Measurements from ENCODE around the gene COPA.

The COPA gene

GRCh38 chr1:160315359-160315758 lies 27.7 kb downstream of the COPA start:
- H3K4me3 ChIP-seq (ENCODE audit: low read depth, low read length), result no peak overlapping the region
- in situ Hi-C loops (cut with HindIII; ENCODE audit: low sequenced_read_pairs), result no loop called here
- DNase-seq (ENCODE audit: low read depth), result no peak
- no peak for TF ChIP-seq CTCF (IDR thresholded peaks at IDR 0.05; ENCODE audit: low read depth, low read length, missing control alignments)

GRCh38 chr1:160309571-160309970 lies 33.5 kb downstream of the COPA start:
- DNase-seq (ENCODE audit: low read depth), result no peak
- no peak for TF ChIP-seq CTCF (IDR thresholded peaks at IDR 0.05; ENCODE audit: low read depth, low read length, missing control alignments)
- H3K4me3 ChIP-seq (ENCODE audit: low read depth, low read length), result no peak overlapping the region
- in situ Hi-C loops (cut with HindIII; ENCODE audit: low sequenced_read_pairs), result no loop called here

- no peak for DNase-seq (ENCODE audit: low read depth)
- no peak overlapping the region for H3K4me3 ChIP-seq (ENCODE audit: low read depth, low read length)
- in situ Hi-C loops (cut with HindIII; ENCODE audit: low sequenced_read_pairs), result no loop called here
- no peak for TF ChIP-seq CTCF (IDR thresholded peaks at IDR 0.05; ENCODE audit: low read depth, low read length, missing control alignments)
Measured at GRCh38 chr1:160309185-160309557, 33.9 kb downstream of the COPA start.

- in situ Hi-C loops (cut with HindIII; ENCODE audit: low sequenced_read_pairs), result no loop called here
- DNase-seq (ENCODE audit: low read depth), result no peak
- H3K4me3 ChIP-seq (ENCODE audit: low read depth, low read length), result no peak overlapping the region
- TF ChIP-seq CTCF (IDR thresholded peaks at IDR 0.05; ENCODE audit: low read depth, low read length, missing control alignments), result no peak
Measured at GRCh38 chr1:160308451-160309184, 34.4 kb downstream of the COPA start.

GRCh38 chr1:160307118-160307791 lies 35.8 kb downstream of the COPA start:
- TF ChIP-seq CTCF (IDR thresholded peaks at IDR 0.05; ENCODE audit: low read depth, low read length, missing control alignments), result no peak
- in situ Hi-C loops (cut with HindIII; ENCODE audit: low sequenced_read_pairs), result no loop called here
- no peak for DNase-seq (ENCODE audit: low read depth)
- no peak overlapping the region for H3K4me3 ChIP-seq (ENCODE audit: low read depth, low read length)

- TF ChIP-seq CTCF (IDR thresholded peaks at IDR 0.05; ENCODE audit: low read depth, low read length, missing control alignments), result no peak
- DNase-seq (ENCODE audit: low read depth), result no peak
- in situ Hi-C loops (cut with HindIII; ENCODE audit: low sequenced_read_pairs), result no loop called here
- no peak overlapping the region for H3K4me3 ChIP-seq (ENCODE audit: low read depth, low read length)
Measured at GRCh38 chr1:160300173-160300572, 42.9 kb downstream of the COPA start.

Measured in astrocyte of the cerebellum (primary cell).